Stimulated activated CD4-positive, alpha-beta T cell treated with anti-CD3 and anti-CD28 coated beads, TNF-alpha, amount 100 ng/mL, for 4 hours (primary cell): ENCODE results near the gene HTR7.

Source experiments
- DNase-seq, 3 experiments: peaks; one replicate each; pipeline ENCODE4 v3.0.0-alpha.2; 2020; ENCODE audit warnings: low read depth in 3 of 3

HTR7 gene

DNA sequence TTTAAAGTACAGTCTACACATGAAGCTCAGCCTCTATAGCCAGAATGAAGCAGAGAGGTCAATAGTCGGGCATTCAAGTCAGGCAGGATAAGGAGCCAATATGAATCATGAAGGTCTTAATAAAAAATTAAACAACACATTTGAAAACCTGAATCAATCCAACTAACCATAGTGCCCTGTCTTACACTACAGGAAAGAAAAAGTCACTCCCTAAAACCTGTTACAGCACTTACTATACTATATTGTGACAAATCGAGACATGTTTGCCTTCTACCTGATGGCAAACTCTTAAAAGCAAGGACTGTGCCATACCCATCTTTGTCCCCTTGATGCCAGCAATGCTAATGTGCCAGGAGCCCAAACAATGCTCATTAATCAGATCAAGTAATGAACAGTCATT is 117.6 kb downstream of the HTR7 start:
- no peak for DNase-seq

DNA sequence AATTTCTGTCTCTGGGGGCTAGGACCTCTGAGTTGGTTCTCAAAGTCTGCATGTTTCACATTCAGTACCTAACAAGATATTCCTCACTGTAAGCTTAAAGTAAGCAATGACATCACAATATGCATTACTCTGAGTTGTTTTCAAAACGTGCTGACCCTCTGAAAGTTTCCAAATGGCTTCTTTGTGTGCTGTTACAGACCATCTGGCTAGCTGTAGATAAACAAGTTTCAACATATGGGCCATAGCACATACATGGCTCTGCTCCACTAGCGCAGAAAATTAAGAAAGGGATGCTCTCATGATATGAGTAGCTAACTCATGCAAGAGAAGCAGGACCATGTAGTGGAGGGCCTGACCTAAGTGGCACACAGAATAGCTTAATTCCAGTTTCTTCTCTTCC is 119.0 kb downstream of the HTR7 start:
- no peak for DNase-seq

DNA sequence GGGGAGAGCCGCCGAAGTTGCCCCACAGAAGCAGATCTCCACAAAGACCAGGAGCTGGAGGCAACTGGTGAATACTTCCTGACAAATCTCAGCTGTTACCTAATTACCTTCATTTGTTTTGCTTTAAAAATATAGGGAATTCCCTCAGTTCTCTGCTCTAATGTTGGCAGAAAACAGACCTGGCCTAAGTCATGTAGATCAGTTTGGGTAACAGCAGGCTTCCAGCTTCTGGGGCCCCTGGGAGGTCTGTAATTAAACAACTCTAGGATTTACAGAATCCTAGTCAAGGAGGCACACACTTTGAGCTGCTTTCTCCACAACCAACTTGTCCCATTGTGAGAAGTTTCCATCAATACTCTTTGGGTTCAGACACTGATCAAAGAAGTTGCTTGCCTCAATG is 123.4 kb downstream of the HTR7 start:
- DNase-seq: no peak

DNA sequence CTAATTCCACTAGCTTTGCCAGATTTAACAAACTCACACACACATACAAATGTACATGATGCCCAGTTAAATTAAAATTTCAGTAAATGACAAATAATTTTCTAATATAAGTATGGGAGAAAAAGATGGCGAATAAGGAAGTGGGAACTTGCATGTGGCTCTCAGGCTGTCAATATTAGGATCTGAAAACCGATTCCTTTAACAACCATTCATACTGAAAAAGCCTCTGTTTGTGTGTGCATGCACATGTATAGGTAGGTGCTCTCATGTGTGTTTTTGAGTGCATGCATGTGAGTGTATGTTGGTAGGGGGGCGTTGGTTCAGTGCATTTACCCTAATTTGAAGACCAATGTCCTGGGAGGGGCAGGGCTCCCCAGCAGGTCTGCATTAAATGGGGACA is 125.3 kb downstream of the HTR7 start:
- no peak for DNase-seq

GRCh38 chr10:90723416-90724068 is 134.3 kb downstream of the HTR7 start:
- DNase-seq: no peak

GRCh38 chr10:90722832-90723231 is 135.0 kb downstream of the HTR7 start:
- no peak for DNase-seq

GRCh38 chr10:90718182-90718581 is 139.7 kb downstream of the HTR7 start:
- no peak for DNase-seq

GRCh38 chr10:90712529-90712928 is 145.3 kb downstream of the HTR7 start:
- no peak for DNase-seq

GRCh38 chr10:90709727-90710126 is 148.1 kb downstream of the HTR7 start:
- no peak for DNase-seq

DNA sequence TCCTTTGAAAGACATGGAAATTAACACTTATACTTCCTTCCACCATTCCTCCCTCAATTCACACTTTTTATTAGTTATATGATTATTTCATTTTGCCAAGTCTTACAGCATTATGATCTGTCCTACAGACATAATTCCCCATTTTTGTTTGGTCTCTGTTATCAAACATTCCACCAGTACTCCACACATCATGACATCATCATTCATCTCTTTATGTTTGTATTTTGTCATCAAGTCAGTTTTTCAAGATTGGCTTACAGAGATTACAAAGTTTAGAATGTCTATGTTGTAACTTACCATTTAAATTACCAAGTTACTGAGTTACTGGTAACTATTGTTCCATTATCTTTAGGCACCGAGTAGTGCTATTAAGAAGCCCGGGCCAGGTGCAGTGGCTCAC is 150.2 kb downstream of the HTR7 start:
- no peak for DNase-seq

DNA sequence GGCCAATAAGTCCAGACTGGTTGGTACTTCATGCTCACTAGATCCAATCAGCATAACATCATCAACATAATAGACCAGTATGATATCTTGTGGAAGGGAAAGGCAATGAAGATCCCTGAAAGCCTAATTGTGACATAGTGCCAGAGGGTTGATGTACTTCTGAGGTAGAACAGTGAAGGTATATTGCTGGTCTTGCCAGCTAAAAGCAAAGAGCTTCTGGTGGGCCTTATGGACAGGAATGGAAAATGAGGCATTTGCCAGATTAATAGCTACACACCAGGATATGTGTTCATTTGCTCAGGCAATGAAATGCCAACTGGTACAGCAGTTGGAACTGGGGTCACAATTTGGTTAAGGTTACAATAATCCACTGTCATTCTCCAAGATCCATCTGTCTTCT is 156.4 kb downstream of the HTR7 start:
- no peak for DNase-seq

- DNase-seq: no peak
Observed at GRCh38 chr10:90695915-90696676, 161.7 kb downstream of the HTR7 start.
